Peyer's patch (tissue), 4 donors: ENCODE measurements around the gene KIAA0319L. TPM values are rescaled to one million over a fixed set of nuclear protein-coding genes. Genes with fewer than 3 reads are reported as not detected.

Experiments used
- DNase-seq, 3 donors: peaks; one replicate each; pipeline ENCODE4 v3.0.0-alpha.2; 2017 to 2019
- H3K27ac ChIP-seq, 4 donors: fragments of 200-600 bp; sonication (generic); one replicate each; pipeline ENCODE4 v1.5.1; 2016 to 2019
- H3K27me3 ChIP-seq, 2 donors: fragments of 200-600 bp; sonication (generic); one replicate each; pipeline ENCODE4 v1.5.1; 2019
- H3K36me3 ChIP-seq, 3 donors: fragments of 200-600 bp; sonication (generic); one replicate each; pipeline ENCODE4 v1.5.1; 2016 to 2019
- H3K4me1 ChIP-seq, 4 donors: fragments of 200-600 bp; sonication (generic); one replicate each; pipeline ENCODE4 v1.5.1; 2016 to 2019
- H3K4me3 ChIP-seq, 4 donors: fragments of 200-600 bp; sonication (generic); 1 replicate in 3 of 4; 2 replicates in 1 of 4; pipeline ENCODE4 v1.5.1; 2016 to 2019; ENCODE audit warnings: mild to moderate bottlenecking in 1 of 4
- H3K9me3 ChIP-seq, 4 donors: fragments of 200-600 bp; sonication (generic); one replicate each; pipeline ENCODE4 v1.5.1; 2016 to 2019; ENCODE audit warnings: mild to moderate bottlenecking in 1 of 4
- CTCF ChIP-seq, 6 experiments: fragments of 450-650 bp in 4 of 6; fragments of 200-600 bp in 2 of 6; sonication (generic) in 1 of 6; IDR thresholded peaks; one replicate each; pipeline ENCODE4 v1.5.1; 2017 to 2019; ENCODE audit warnings: antibody characterized with exemption in 6 of 6, mild to moderate bottlenecking in 3 of 6, moderate library complexity in 1 of 6
- POLR2A ChIP-seq, 2 donors: fragments of 450-650 bp; IDR thresholded peaks; one replicate each; pipeline ENCODE4 v1.5.1; 2017; ENCODE audit warnings: antibody characterized with exemption in 2 of 2, mild to moderate bottlenecking in 2 of 2, moderate library complexity in 2 of 2
- total RNA-seq, 4 donors: library from RNA; depleted of rRNA; stranded (reverse); fragments of >200 nt; gene quantifications; one replicate each; pipeline ENCODE4 v1.1.0, GENCODE V29; 2016

The KIAA0319L gene
- 100 to 1,000 TPM in 3 of 4 donors, 10 to 100 TPM in 1; 88.3 to 143 (median 129) TPM for total RNA-seq

- Histone ChIP-seq H3K4me3 (peak within 1 kb of the TSS; percentile 85 to 98 (median 90)), H3K9me3 (no peaks in the 10 kb centered on the region), H3K27ac (peak within 1 kb of the TSS; percentile 92 to 98 (median 95)), H3K36me3 (peaks cover 0 to 19% (median 0%) of the 10 kb centered on the region in 3 donors), H3K27me3 (no peaks in the 10 kb centered on the region), H3K4me1 (peaks cover 4 to 48% (median 6%) of the 10 kb centered on the region in 4 donors)
- TF ChIP-seq POLR2A (IDR thresholded peaks at IDR 0.05) = peak in 1 of 2 donors; percentile 54
- no peak for TF ChIP-seq CTCF (IDR thresholded peaks at IDR 0.05)
- peak; percentile 89 to 94 (median 94) for DNase-seq
Measured at GRCh38 chr1:35557118-35557610, at the start of gene KIAA0319L. KIAA0319L (minus strand) TSS chr1:35557403; CDS start chr1:35554491, 2,912 bp downstream.

GRCh38 chr1:35605867-35606182, 48.6 kb upstream of the KIAA0319L start:
- Histone ChIP-seq H3K9me3 (no peaks in the 10 kb centered on the region), H3K27me3 (no peaks in the 10 kb centered on the region), H3K4me3 (no peak overlapping the region), H3K27ac (no peak overlapping the region), H3K4me1 (no peaks in the 10 kb centered on the region), H3K36me3 (peaks cover 0 to 71% (median 4%) of the 10 kb centered on the region in 3 donors)
- TF ChIP-seq POLR2A (IDR thresholded peaks at IDR 0.05) (no peak), CTCF (IDR thresholded peaks at IDR 0.05) (no peak)
- no peak for DNase-seq

GRCh38 chr1:35605071-35605866, 48.1 kb upstream of the KIAA0319L start:
- Histone ChIP-seq H3K27ac (no peak overlapping the region), H3K27me3 (no peaks in the 10 kb centered on the region), H3K36me3 (peaks cover 0 to 71% (median 4%) of the 10 kb centered on the region in 3 donors), H3K4me3 (no peak overlapping the region), H3K9me3 (no peaks in the 10 kb centered on the region), H3K4me1 (no peaks in the 10 kb centered on the region)
- no peak for TF ChIP-seq CTCF (IDR thresholded peaks at IDR 0.05)
- TF ChIP-seq POLR2A (IDR thresholded peaks at IDR 0.05) = no peak
- no peak for DNase-seq

- no peak for DNase-seq
- Histone ChIP-seq H3K9me3 (no peaks in the 10 kb centered on the region), H3K4me3 (no peak overlapping the region), H3K4me1 (no peaks in the 10 kb centered on the region), H3K27ac (no peak overlapping the region), H3K36me3 (peaks cover 0 to 64% (median 4%) of the 10 kb centered on the region in 3 donors), H3K27me3 (no peaks in the 10 kb centered on the region)
- TF ChIP-seq POLR2A (IDR thresholded peaks at IDR 0.05) (no peak), CTCF (IDR thresholded peaks at IDR 0.05) (no peak)
Measured at GRCh38 chr1:35603941-35604340, 46.7 kb upstream of the KIAA0319L start.

- Histone ChIP-seq H3K27me3 (no peaks in the 10 kb centered on the region), H3K27ac (no peak overlapping the region), H3K36me3 (peaks cover 0 to 60% (median 4%) of the 10 kb centered on the region in 3 donors), H3K9me3 (no peaks in the 10 kb centered on the region), H3K4me1 (no peaks in the 10 kb centered on the region), H3K4me3 (no peak overlapping the region)
- TF ChIP-seq POLR2A (IDR thresholded peaks at IDR 0.05) (no peak), CTCF (IDR thresholded peaks at IDR 0.05) (no peak)
- no peak for DNase-seq
Measured at GRCh38 chr1:35603468-35603867, 46.3 kb upstream of the KIAA0319L start.
